ENCODE data around the gene CELSR1. TPM values are rescaled to one million over a fixed set of nuclear protein-coding genes. Genes with fewer than 3 reads are reported as not detected.

Gene CELSR1
- total RNA-seq, 1 donor from 2014 or later: 27.6 TPM

GRCh38 chr22:46574438-46574992 is 37.1 kb upstream of the CELSR1 start:
- Histone ChIP-seq H3K9me3 (ENCODE audit: insufficient read depth, low read depth, low read length) (peaks cover 11% of the 10 kb centered on the region), H3K79me2 (ENCODE audit: insufficient read depth, low read length) (peaks cover 8% of the 10 kb centered on the region), H3K36me3 (ENCODE audit: insufficient read depth, low read length) (no peaks in the 10 kb centered on the region), H3K4me3 (ENCODE audit: insufficient read depth, low read depth, low read length) (no peak overlapping the region), H2AFZ (ENCODE audit: low read depth, low read length) (no peak overlapping the region), H3K27ac (ENCODE audit: low read depth, low read length) (no peak overlapping the region), H3K27me3 (ENCODE audit: insufficient read depth, low read length) (no peaks in the 10 kb centered on the region), H3K9ac (ENCODE audit: low read length) (no peak overlapping the region), H3K4me1 (ENCODE audit: insufficient read depth, low read length) (peaks cover 22% of the 10 kb centered on the region), H3K4me2 (ENCODE audit: low read length) (no peak overlapping the region), H4K20me1 (ENCODE audit: insufficient read depth, low read length) (peaks cover 19% of the 10 kb centered on the region)
- peaks cover 2% of the 10 kb centered on the region for H3K36me3 Mint-ChIP-seq (ENCODE audit: low read depth, unreplicated experiment)
- H3K27me3 Mint-ChIP-seq (ENCODE audit: low read depth, unreplicated experiment): peaks cover 21% of the 10 kb centered on the region
- DNase-seq (ENCODE audit: low read depth) (no peak), FAIRE-seq (no peak)
- no peak overlapping the region for H3K4me3 Mint-ChIP-seq (ENCODE audit: unreplicated experiment)
- H3K9me3 Mint-ChIP-seq (ENCODE audit: unreplicated experiment): peaks cover 14% of the 10 kb centered on the region
- no peak for TF ChIP-seq CTCF (IDR thresholded peaks at IDR 0.05; ENCODE audit: insufficient read depth, low read depth, low read length)
- no peak for TF ChIP-seq EZH2 (IDR thresholded peaks at IDR 0.05; ENCODE audit: insufficient read depth, low read length)
- peaks cover 13% of the 10 kb centered on the region for H3K4me1 Mint-ChIP-seq (ENCODE audit: low read depth, unreplicated experiment)
- H3K27ac Mint-ChIP-seq (ENCODE audit: unreplicated experiment): no peak overlapping the region

GRCh38 chr22:46573781-46574437 is 36.5 kb upstream of the CELSR1 start:
- Histone ChIP-seq H3K4me3 (ENCODE audit: insufficient read depth, low read depth, low read length) (no peak overlapping the region), H3K4me2 (ENCODE audit: low read length) (no peak overlapping the region), H2AFZ (ENCODE audit: low read depth, low read length) (no peak overlapping the region), H3K9me3 (ENCODE audit: insufficient read depth, low read depth, low read length) (peaks cover 11% of the 10 kb centered on the region), H3K79me2 (ENCODE audit: insufficient read depth, low read length) (peaks cover 8% of the 10 kb centered on the region), H4K20me1 (ENCODE audit: insufficient read depth, low read length) (peaks cover 13% of the 10 kb centered on the region), H3K27ac (ENCODE audit: low read depth, low read length) (no peak overlapping the region), H3K27me3 (ENCODE audit: insufficient read depth, low read length) (no peaks in the 10 kb centered on the region), H3K9ac (ENCODE audit: low read length) (no peak overlapping the region), H3K4me1 (ENCODE audit: insufficient read depth, low read length) (peaks cover 19% of the 10 kb centered on the region), H3K36me3 (ENCODE audit: insufficient read depth, low read length) (no peaks in the 10 kb centered on the region)
- Mint-ChIP-seq H3K27ac (ENCODE audit: unreplicated experiment) (no peak overlapping the region), H3K4me3 (ENCODE audit: unreplicated experiment) (no peak overlapping the region), H3K36me3 (ENCODE audit: low read depth, unreplicated experiment) (peaks cover 2% of the 10 kb centered on the region), H3K27me3 (ENCODE audit: low read depth, unreplicated experiment) (peaks cover 22% of the 10 kb centered on the region), H3K4me1 (ENCODE audit: low read depth, unreplicated experiment) (peaks cover 8% of the 10 kb centered on the region), H3K9me3 (ENCODE audit: unreplicated experiment) (peaks cover 14% of the 10 kb centered on the region)
- DNase-seq (ENCODE audit: low read depth) (no peak), FAIRE-seq (no peak)
- TF ChIP-seq CTCF (IDR thresholded peaks at IDR 0.05; ENCODE audit: insufficient read depth, low read depth, low read length) (no peak), EZH2 (IDR thresholded peaks at IDR 0.05; ENCODE audit: insufficient read depth, low read length) (no peak)
